Astrocyte of the cerebellum (primary cell): ENCODE data around the gene NTM.

Experiments used
- DNase-seq: peaks from one replicate; pipeline ENCODE4 v3.0.0-alpha.2; 2011; ENCODE audit warnings: low read depth
- H3K4me3 ChIP-seq: 2 replicates; pipeline ENCODE4 v1.5.1; 2011; ENCODE audit warnings: mild to moderate bottlenecking, low read depth, low read length, moderate library complexity
- CTCF ChIP-seq: IDR thresholded peaks from 2 replicates; pipeline ENCODE4 v1.5.1; 2012; ENCODE audit warnings: low read length, low read depth, moderate library complexity, mild to moderate bottlenecking; ENCODE audit errors: missing control alignments
- in situ Hi-C: cut with HindIII; loops from 2 replicates; pipeline ENCODE4 v1.10.0; 2017; ENCODE audit warnings: low sequenced_read_pairs

The NTM gene

GRCh38 chr11:132052342-132052741 lies 681.9 kb downstream of the NTM start:
- H3K4me3 ChIP-seq, result no peak overlapping the region
- no peak for TF ChIP-seq CTCF
- in situ Hi-C loops, result no loop called here
- no peak for DNase-seq

GRCh38 chr11:132052904-132053303 lies 682.5 kb downstream of the NTM start:
- no peak overlapping the region for H3K4me3 ChIP-seq
- in situ Hi-C loops, result no loop called here
- DNase-seq, result no peak
- TF ChIP-seq CTCF, result no peak

GRCh38 chr11:132054822-132055221 lies 684.4 kb downstream of the NTM start:
- TF ChIP-seq CTCF, result no peak
- peak; percentile 85 for DNase-seq
- no peak overlapping the region for H3K4me3 ChIP-seq
- in situ Hi-C loops, result no loop called here

GRCh38 chr11:132055296-132055695 lies 684.9 kb downstream of the NTM start:
- DNase-seq, result no peak
- in situ Hi-C loops, result no loop called here
- TF ChIP-seq CTCF, result no peak
- no peak overlapping the region for H3K4me3 ChIP-seq

GRCh38 chr11:132056689-132057088 lies 686.3 kb downstream of the NTM start:
- DNase-seq, result peak; percentile 52
- no peak for TF ChIP-seq CTCF
- in situ Hi-C loops, result no loop called here
- no peak overlapping the region for H3K4me3 ChIP-seq

- TF ChIP-seq CTCF, result no peak
- DNase-seq, result no peak
- in situ Hi-C loops, result no loop called here
- no peak overlapping the region for H3K4me3 ChIP-seq
These were observed 686.9 kb downstream of the NTM start for GRCh38 chr11:132057266-132057665.
